Kidney epithelial cell (primary cell): Measurements from ENCODE around the gene RGPD4. TPM values are rescaled to one million over a fixed set of nuclear protein-coding genes. Genes with fewer than 3 reads are reported as not detected.
"Not testable (repeated sequence)": the region's sequence is repeated elsewhere in the genome, so short reads cannot be mapped to it uniquely, and the experiment has no call there.

Experiments used
- DNase-seq: peaks from one replicate; pipeline ENCODE4 v3.0.0-alpha.2; 2010; ENCODE audit warnings: low read depth
- H3K27me3 ChIP-seq: 2 replicates; pipeline ENCODE4 v1.6.0; 2011; ENCODE audit warnings: low read length; ENCODE audit not compliant: control insufficient read depth, insufficient read depth
- H3K36me3 ChIP-seq: 2 replicates; pipeline ENCODE4 v1.5.1; 2011; ENCODE audit warnings: low read length; ENCODE audit not compliant: control insufficient read depth, insufficient read depth
- H3K4me3 ChIP-seq: 2 replicates; pipeline ENCODE4 v1.5.1; 2011; ENCODE audit warnings: low read depth, mild to moderate bottlenecking, control low read depth, low read length
- CTCF ChIP-seq: IDR thresholded peaks from 2 replicates; pipeline ENCODE4 v1.5.1; 2011; ENCODE audit warnings: mild to moderate bottlenecking, moderate library complexity, low read length, control low read depth, inconsistent platforms; ENCODE audit not compliant: insufficient read depth, poor library complexity, severe bottlenecking
- total RNA-seq: library from RNA; depleted of rRNA; stranded (reverse); fragments of >200 nt; gene quantifications from 2 replicates; pipeline ENCODE4 v1.2.3, GENCODE V29; 2015

The RGPD4 gene
- total RNA-seq, 1 donor from 2014 or later: not detected

DNA sequence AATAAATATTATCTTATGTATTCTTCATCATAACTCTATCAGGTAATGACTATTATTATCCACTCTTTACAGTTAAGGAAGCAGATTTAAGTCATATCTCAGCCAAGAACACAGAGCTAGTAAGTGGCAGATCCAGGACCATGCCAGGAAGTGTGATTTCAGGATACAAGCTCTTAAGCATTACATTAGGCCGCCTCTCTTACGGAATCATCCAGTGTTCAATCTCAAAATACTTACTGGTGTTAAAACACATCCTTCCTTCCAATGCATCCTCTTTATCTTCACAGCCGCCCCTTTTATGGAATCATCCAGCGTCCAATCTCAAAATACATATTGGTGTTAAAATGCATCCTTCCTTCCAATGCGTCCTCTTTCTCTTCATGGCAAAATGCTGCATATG, 14.7 kb upstream of the RGPD4 start:
- Histone ChIP-seq H3K27me3 (no peaks in the 10 kb centered on the region), H3K4me3 (no peak overlapping the region), H3K36me3 (no peaks in the 10 kb centered on the region)
- no peak for DNase-seq
- no peak for TF ChIP-seq CTCF

GRCh38 chr2:107817378-107817777, 9.3 kb upstream of the RGPD4 start:
- no peak for TF ChIP-seq CTCF
- H3K36me3 ChIP-seq: no peaks in the 10 kb centered on the region
- no peak for DNase-seq
- no peak overlapping the region for H3K4me3 ChIP-seq
- no peaks in the 10 kb centered on the region for H3K27me3 ChIP-seq

- Histone ChIP-seq H3K27me3 (no peaks in the 10 kb centered on the region), H3K36me3 (no peaks in the 10 kb centered on the region), H3K4me3 (no peak overlapping the region)
- DNase-seq: no peak
- no peak for TF ChIP-seq CTCF
Observed at GRCh38 chr2:107822302-107822701, 4.4 kb upstream of the RGPD4 start.

DNA sequence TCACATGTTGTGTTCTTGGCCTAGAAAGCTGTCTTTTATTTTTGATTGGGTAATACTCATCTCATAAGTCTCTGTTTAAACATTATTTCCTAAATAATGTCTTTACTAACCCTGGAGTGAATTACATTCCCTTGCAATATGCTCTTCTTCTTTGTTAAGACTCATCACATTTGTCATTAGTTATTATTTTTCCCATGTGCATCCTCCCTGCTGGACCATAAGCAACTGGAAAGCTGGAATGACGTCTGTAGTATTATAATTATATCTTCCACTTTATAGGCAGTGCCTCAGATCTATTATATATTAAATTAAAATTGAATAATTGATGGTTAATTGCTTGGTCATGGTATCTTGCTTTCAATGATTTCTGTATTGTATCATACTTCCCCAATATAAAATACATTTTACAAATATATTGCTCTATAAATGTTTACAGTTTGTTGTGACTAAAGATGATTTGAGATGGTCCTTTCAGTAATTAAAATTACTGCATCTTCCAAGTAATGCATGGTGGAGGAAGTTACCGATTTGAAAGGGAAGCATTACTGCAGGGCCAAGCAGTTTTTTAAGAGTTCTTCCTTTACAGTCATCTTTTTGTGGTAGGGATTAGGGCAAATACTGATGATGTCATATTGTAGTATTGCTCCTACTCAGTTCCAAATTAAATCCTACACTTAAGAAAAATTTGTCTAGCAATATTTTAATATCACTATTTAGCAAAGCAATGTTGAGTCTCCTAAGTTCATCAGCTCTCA, 2.1 kb upstream of the RGPD4 start:
- DNase-seq: no peak
- H3K4me3 ChIP-seq: no peak overlapping the region
- no peak for TF ChIP-seq CTCF
- no peaks in the 10 kb centered on the region for H3K27me3 ChIP-seq
- no peaks in the 10 kb centered on the region for H3K36me3 ChIP-seq

- TF ChIP-seq CTCF: no peak
Observed at GRCh38 chr2:107825206-107825563, 1.5 kb upstream of the RGPD4 start.

GRCh38 chr2:107829514-107829913, 2.8 kb downstream of the RGPD4 start:
- not testable (repeated sequence) for H3K36me3 ChIP-seq, DNase-seq, H3K27me3 ChIP-seq, H3K4me3 ChIP-seq

More at GRCh38 chr2:107825206-107825563, 1.5 kb upstream of the RGPD4 start:
- no peaks in the 10 kb centered on the region for H3K27me3 ChIP-seq
- no peaks in the 10 kb centered on the region for H3K36me3 ChIP-seq
- DNase-seq: no peak
- H3K4me3 ChIP-seq: no peak overlapping the region

DNA sequence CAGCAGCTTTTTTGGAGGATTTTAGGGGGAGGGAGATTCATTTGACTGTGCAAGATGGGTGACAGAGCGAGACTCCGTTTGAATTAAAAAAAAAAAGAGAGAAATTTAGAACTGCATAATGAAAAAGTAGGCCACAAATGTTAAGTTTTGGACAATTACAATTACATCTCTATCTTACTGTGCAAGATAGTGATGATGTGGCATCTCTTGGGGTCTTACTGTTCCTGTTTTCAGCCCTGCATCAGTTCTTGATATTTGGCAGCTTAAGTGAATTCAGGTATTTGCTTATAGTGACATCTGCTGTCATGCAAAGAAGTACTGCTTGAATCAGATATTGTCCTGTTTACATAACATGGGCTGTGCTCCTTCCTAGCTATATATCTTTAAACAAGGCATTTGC, 6.5 kb downstream of the RGPD4 start:
- H3K4me3 ChIP-seq: not testable (repeated sequence)

GRCh38 chr2:107833618-107834017, 6.9 kb downstream of the RGPD4 start:
- H3K27me3 ChIP-seq, H3K36me3 ChIP-seq, H3K4me3 ChIP-seq, DNase-seq: not testable (repeated sequence)

More for the DNA sequence above, 6.5 kb downstream of the RGPD4 start:
- not testable (repeated sequence) for H3K27me3 ChIP-seq, DNase-seq, H3K36me3 ChIP-seq

GRCh38 chr2:107916121-107916520, 89.4 kb downstream of the RGPD4 start:
- not testable (repeated sequence) for H3K4me3 ChIP-seq

More at GRCh38 chr2:107916121-107916520, 89.4 kb downstream of the RGPD4 start:
- not testable (repeated sequence) for H3K27me3 ChIP-seq, DNase-seq, H3K36me3 ChIP-seq
